GM18508 (cell line): ENCODE results near the gene FHOD3.

Source experiments
- ATAC-seq: cut with Tn5 transposase; IDR thresholded peaks from one replicate; pipeline ENCODE4 v1.9.1; 2021; ENCODE audit warnings: moderate number of reproducible peaks; ENCODE audit not compliant: insufficient read depth, unreplicated experiment

Gene FHOD3

GRCh38 chr18:36295214-36295613 lies 2.3 kb upstream of the FHOD3 start:
- ATAC-seq, result no peak

DNA sequence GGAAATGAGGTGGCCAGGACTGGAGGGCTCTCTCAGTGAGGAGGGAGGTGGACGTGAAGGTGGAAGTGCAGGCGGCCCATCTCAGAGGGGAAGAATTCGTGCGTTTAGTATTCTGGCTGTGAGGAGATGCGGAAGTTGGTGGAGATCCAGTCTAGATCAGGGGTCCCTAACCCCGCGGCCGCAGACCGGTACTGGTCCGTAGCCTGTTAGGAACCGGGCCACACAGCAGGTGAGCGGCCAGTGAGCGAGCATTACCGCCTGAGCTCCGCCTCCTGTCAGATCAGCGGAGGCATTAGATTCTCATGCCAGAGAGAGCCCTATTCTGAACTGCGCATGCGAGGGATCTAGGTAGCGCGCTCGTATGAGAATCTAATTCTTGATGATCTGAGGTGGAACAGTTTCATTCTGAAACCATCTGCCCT lies 1.6 kb upstream of the FHOD3 start:
- no peak for ATAC-seq

- ATAC-seq, result no peak
Measured at GRCh38 chr18:36296650-36297416, 680 bp upstream of the FHOD3 start.

- no peak for ATAC-seq
Measured at GRCh38 chr18:36298126-36298741, 721 bp downstream of the FHOD3 start.

DNA sequence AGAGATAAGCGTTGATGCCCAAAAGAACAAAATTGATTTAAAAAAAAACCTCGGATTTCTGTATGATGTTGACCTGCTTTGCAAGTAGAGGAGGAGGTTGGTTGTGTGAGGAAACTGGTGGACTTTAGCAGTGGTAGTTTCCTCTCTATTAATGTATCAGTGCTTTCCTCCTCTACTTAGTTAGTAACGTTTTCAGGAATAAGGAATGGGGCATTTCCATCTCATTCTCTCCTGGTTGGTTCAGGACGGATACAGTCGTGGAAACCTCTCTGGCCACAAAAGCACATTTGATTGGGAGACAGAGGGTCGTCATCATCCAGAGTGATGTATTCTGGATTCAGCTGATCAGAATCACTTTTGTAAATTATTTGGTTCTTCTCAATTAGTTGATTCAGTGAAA lies 1.5 kb downstream of the FHOD3 start:
- no peak for ATAC-seq

DNA sequence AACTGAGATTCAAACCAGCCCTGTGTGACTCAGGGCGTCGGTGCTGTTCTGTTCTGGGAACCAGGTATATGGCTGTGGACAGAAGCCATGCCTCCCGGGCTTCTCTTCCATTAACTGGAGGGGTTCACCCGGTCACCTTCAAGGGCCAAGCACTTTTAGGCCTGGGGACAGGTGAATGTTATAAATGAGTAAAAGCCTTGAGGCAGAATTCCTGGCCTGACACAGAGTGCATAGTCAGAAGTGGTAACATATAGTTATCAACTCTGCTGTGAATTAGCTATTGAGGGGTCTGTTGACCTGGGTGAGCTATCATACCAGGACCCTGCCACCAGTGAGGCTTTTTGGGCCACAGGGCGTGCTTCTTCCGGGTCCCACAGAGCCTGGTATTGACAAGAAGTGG lies 2.7 kb downstream of the FHOD3 start:
- ATAC-seq, result no peak

- ATAC-seq, result no peak
Measured at GRCh38 chr18:36301884-36302283, 4.4 kb downstream of the FHOD3 start.

GRCh38 chr18:36302676-36303075 lies 5.2 kb downstream of the FHOD3 start:
- ATAC-seq, result no peak

DNA sequence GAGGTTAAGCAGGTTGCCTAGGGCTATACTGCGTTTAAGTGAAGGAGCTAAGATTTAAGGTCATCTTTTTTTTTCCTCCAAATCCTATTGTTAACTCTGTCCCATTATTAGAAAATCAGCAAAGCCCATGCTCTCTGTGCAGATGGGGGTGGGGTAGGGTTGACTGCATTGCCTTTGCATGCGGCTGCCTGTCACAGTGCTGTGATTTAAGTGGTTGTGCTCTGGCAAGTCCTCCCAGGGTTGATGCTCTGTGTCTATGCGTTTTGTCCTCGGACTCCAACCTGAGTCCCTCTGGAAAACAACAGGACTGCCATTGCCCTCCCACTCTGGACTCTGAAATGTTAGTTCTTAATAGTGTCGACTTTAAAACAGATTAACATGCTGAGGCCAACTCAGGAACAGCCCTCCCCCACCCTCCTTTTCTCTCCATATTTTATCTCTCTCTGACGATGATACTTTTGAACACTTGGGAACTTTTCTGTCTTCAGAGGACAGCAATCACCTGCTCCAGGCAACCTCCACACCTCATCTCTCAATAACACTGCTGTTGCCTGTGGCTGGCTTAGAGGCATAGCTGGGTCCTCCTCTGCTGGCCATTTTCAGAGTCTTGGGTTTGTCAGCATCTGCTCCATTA lies 5.8 kb downstream of the FHOD3 start:
- no peak for ATAC-seq

DNA sequence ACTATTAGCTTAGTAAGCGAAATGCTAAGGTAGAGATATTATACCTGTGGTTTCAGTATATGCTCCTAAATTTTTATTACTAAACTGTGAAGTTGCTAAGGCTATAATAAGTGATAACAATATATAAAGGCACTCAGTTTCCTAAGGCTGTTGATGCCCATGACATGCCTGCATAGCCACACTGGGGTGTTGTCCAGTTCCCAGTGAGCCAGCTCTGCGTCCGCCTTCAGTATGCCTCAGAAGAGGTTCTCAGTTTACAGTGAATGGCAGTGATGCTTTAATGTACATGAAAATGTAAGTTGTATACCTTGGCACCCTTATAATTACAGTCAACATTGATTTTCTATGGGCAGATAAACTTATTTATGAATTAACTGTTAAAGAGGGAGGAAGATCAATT lies 7.2 kb downstream of the FHOD3 start:
- ATAC-seq, result no peak

DNA sequence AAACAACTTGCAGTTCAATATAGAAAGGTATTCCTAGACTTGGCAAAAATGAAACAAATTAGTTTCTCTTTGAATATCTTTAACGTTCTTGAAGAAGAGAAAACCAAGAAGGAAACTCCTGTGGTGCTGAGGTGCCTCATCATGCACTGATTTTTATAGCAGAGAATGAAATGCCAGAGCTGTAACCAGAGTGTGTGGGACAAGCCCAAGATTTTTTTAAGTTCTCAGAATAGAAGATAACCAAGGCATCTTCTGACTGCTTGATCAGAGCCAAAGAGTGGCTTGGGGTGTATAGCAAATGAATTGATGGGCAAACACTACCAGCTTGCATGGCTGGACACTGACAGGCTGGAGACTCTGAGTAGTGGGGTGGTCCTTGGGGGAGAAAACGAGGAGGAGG lies 7.9 kb downstream of the FHOD3 start:
- no peak for ATAC-seq

GRCh38 chr18:36307513-36307912 lies 10.0 kb downstream of the FHOD3 start:
- ATAC-seq, result no peak

DNA sequence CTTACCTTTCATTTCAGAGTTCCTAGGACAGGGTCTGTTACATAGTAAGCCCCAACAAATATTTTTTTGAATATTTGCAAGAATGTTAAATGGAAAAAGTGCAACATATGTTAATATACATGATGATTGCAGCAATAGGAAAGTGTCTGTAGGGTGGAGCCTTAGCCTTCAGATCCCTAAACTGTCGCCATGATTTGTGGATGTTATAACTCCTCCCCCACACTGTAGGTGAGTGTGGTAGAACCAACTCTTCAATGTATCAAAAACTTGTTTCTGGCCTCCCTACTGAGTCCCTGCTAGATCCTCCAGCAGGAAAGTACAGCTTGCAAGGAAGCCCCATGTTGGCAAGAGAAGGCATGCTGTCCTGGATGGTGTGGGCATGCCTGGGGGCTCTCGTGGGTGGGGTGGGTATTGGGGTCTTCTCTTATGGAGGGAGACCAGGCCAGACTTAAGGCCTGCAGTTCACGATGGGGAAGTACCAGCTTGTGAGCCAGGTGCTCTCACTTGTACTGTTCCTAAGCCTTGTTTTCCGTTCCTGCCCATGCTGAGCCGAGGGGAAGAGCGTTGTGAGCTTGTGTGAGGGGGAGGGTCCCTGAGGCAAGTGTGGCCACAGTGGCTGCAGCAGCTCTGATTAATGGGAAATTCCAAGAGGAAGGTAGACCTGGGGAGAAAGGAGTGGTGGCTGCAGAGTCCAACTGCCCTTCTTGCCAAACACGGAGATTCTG lies 11.4 kb downstream of the FHOD3 start:
- ATAC-seq, result no peak

DNA sequence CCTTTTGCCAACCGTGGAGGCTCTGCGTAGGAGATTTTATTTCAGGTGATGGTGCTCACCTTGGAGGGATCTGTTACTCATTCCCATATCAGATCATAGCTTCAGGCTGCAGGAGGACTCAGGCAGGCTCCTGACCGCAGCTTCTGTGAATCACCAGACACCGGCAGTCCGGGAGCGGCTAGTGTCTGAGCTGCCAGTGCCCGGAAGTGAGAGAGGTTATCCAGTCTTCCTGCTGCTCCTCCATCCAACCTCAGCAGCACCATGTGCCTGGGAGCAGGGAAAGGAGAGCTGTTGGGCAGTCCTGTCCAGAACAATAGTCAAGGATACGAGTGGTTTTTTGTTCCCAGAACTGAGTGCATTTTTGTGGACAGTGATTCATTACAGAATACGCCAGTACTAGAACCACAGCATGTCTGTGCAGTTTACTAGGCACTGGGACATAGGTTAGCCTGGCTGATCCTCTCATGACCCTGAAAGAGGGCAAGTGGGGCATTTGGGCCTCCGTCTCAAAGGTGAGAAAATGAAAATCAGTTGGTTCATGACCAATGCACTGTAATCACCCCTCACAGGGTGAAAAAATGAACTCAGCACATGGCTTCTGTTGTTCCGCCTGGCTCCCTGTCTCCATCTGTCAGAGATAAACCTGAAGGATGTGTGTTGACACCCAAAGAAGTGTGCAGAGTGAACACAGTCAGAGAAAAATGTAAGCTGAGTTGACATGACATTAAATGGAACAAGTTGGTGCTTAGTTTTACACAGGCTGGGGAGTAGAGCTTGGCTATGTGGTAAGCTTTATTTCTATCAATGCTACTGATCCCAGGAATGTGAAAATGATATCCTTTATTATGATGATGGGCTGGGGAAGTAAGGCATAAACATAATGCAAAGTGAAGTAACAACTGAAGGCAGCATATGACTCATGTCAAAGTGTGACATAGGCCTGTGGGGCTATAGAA lies 12.2 kb downstream of the FHOD3 start:
- ATAC-seq, result no peak

DNA sequence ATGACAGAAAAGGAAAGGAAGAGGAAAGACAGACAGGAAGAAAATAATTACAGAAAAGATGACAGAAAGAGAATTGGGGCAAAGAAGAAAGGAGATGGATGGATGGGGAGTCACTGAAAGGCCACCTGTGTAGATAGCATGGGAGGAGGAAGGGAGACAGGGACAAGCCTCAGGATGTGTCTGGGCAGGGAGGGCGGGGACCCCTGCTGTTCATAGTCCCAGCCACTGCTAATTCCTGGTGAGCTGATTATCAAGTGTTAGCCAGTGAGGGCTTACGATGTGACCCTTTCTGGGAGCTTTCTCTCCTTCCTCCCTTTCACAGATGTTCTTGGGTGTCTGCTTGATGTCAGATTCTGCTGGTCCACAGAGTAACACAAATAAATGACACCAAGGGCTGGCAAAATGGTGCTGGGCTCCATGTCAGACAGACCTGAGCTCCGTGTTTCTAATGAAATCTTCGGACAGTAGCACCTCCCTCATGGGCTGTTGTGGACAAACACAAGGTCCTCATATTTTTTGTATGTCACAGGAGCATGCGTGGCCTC lies 13.6 kb downstream of the FHOD3 start:
- ATAC-seq, result no peak

DNA sequence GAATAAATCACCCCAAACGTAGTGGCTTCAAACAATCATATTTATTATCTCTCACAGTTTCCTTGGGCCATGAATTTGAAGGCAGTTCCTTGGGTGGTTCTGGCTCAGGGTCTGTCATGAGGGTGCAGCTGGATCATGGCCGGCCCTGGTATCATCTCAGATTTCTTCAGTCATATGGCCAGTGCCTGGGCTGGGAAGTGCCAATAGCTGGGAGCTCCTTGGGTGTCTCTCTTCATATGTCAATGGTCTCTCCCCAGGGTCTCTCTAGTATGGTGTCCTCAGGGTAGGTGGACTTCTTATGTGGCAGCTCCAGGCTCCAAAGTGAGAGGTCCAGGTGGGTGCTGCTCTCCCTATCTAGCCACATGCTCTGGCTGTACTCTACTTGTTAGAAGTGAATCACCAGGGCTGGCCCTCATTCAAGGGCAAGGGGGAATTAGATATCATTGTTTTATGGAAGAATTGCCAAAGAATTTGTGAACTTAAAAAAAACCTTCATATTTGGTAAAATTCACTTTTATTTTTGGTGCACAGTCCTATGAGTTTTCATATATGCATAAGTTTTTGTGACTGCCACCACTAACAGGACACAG lies 15.4 kb downstream of the FHOD3 start:
- no peak for ATAC-seq

DNA sequence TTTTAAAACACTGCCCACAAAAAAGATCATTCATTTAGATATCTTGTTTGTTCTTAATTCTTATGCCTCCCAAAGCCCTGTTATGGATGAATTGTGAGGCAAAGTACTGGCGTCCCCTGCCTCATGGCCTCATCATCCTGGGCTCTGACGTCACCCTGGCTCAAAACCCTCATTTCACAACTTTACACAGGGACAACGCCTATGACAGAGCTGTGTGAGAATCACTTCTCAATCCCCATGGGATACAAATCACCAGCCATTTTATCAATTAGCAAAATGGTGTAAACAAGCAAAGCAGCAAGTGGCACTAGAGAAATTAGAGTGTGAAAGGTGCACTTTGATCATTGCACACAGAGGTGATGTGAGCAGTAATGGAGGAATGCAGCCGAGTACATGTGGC lies 16.6 kb downstream of the FHOD3 start:
- no peak for ATAC-seq

DNA sequence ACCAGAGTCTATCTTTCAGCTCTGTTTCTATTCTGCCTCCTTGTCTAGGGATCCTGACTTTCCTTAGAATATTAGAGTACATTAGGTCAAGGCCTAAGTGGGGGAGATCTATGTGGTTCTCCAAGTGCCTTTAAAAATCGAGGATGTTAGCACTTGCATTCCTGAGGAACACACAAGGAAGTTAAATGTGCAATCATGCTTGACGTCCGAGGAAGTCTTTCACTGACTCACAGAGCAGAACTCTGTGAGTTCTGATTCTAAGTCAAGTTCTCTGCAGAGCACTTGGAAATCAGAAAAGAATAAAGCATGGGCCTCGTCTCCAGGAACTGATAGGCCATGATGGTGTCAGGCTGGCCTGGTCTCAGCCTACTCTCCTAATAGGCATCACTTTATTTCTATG lies 17.2 kb downstream of the FHOD3 start:
- no peak for ATAC-seq

- no peak for ATAC-seq
Measured at GRCh38 chr18:36315736-36316135, 18.2 kb downstream of the FHOD3 start.
